Peyer's patch (tissue), 4 donors: ENCODE measurements around the gene ST6GALNAC1. TPM values are rescaled to one million over a fixed set of nuclear protein-coding genes. Genes with fewer than 3 reads are reported as not detected.

ENCODE experiments used
- DNase-seq, 3 donors: peaks; one replicate each; pipeline ENCODE4 v3.0.0-alpha.2; 2017 to 2019
- H3K27ac ChIP-seq, 4 donors: fragments of 200-600 bp; sonication (generic); one replicate each; pipeline ENCODE4 v1.5.1; 2016 to 2019
- H3K27me3 ChIP-seq, 2 donors: fragments of 200-600 bp; sonication (generic); one replicate each; pipeline ENCODE4 v1.5.1; 2019
- H3K36me3 ChIP-seq, 3 donors: fragments of 200-600 bp; sonication (generic); one replicate each; pipeline ENCODE4 v1.5.1; 2016 to 2019
- H3K4me1 ChIP-seq, 4 donors: fragments of 200-600 bp; sonication (generic); one replicate each; pipeline ENCODE4 v1.5.1; 2016 to 2019
- H3K4me3 ChIP-seq, 4 donors: fragments of 200-600 bp; sonication (generic); 1 replicate in 3 of 4; 2 replicates in 1 of 4; pipeline ENCODE4 v1.5.1; 2016 to 2019; ENCODE audit warnings: mild to moderate bottlenecking in 1 of 4
- H3K9me3 ChIP-seq, 4 donors: fragments of 200-600 bp; sonication (generic); one replicate each; pipeline ENCODE4 v1.5.1; 2016 to 2019; ENCODE audit warnings: mild to moderate bottlenecking in 1 of 4
- CTCF ChIP-seq, 6 experiments: fragments of 450-650 bp in 4 of 6; fragments of 200-600 bp in 2 of 6; sonication (generic) in 1 of 6; IDR thresholded peaks; one replicate each; pipeline ENCODE4 v1.5.1; 2017 to 2019; ENCODE audit warnings: antibody characterized with exemption in 6 of 6, mild to moderate bottlenecking in 3 of 6, moderate library complexity in 1 of 6
- POLR2A ChIP-seq, 2 donors: fragments of 450-650 bp; IDR thresholded peaks; one replicate each; pipeline ENCODE4 v1.5.1; 2017; ENCODE audit warnings: antibody characterized with exemption in 2 of 2, mild to moderate bottlenecking in 2 of 2, moderate library complexity in 2 of 2
- total RNA-seq, 4 donors: library from RNA; depleted of rRNA; stranded (reverse); fragments of >200 nt; gene quantifications; one replicate each; pipeline ENCODE4 v1.1.0, GENCODE V29; 2016

The ST6GALNAC1 gene
- total RNA-seq, 4 donors from 2014 or later, result 91.6 to 135 (median 102) TPM

- Histone ChIP-seq H3K9me3 (peaks cover 0 to 4% (median 0%) of the 10 kb centered on the region in 4 donors), H3K27ac (peak overlapping the region in 3 of 4 donors; percentile 26 to 70 (median 67)), H3K4me1 (peaks cover 0 to 20% (median 0%) of the 10 kb centered on the region in 4 donors), H3K27me3 (no peaks in the 10 kb centered on the region), H3K36me3 (no peaks in the 10 kb centered on the region), H3K4me3 (no peak overlapping the region)
- TF ChIP-seq CTCF (IDR thresholded peaks at IDR 0.05), result no peak
- TF ChIP-seq POLR2A (IDR thresholded peaks at IDR 0.05), result no peak
- DNase-seq, result no peak
These were observed 1.4 kb upstream of the ST6GALNAC1 start for GRCh38 chr17:76644995-76645394.

- DNase-seq, result no peak
- Histone ChIP-seq H3K27ac (peak overlapping the region; percentile 17 to 76 (median 68)), H3K4me1 (peaks cover 0 to 20% (median 0%) of the 10 kb centered on the region in 4 donors), H3K4me3 (peak overlapping the region in 3 of 4 donors; percentile 18 to 49 (median 43)), H3K9me3 (peaks cover 0 to 4% (median 0%) of the 10 kb centered on the region in 4 donors), H3K27me3 (no peaks in the 10 kb centered on the region), H3K36me3 (peaks cover 0 to 1% (median 0%) of the 10 kb centered on the region in 3 donors)
- no peak for TF ChIP-seq POLR2A (IDR thresholded peaks at IDR 0.05)
- no peak for TF ChIP-seq CTCF (IDR thresholded peaks at IDR 0.05)
These were observed 563 bp downstream of the ST6GALNAC1 start for GRCh38 chr17:76642994-76643393.

GRCh38 chr17:76642032-76642561 is 1.5 kb downstream of the ST6GALNAC1 start:
- Histone ChIP-seq H3K27ac (peak overlapping the region in 3 of 4 donors; percentile 56 to 70 (median 67)), H3K4me3 (peak overlapping the region in 3 of 4 donors; percentile 18 to 49 (median 43)), H3K27me3 (no peaks in the 10 kb centered on the region), H3K36me3 (peaks cover 0 to 9% (median 0%) of the 10 kb centered on the region in 3 donors), H3K9me3 (peaks cover 0 to 4% (median 0%) of the 10 kb centered on the region in 4 donors), H3K4me1 (peaks cover 0 to 20% (median 0%) of the 10 kb centered on the region in 4 donors)
- DNase-seq, result no peak
- TF ChIP-seq POLR2A (IDR thresholded peaks at IDR 0.05) (no peak), CTCF (IDR thresholded peaks at IDR 0.05) (no peak)

GRCh38 chr17:76641501-76641900 is 2.1 kb downstream of the ST6GALNAC1 start:
- peaks cover 0 to 4% (median 0%) of the 10 kb centered on the region in 4 donors for H3K9me3 ChIP-seq
- peaks cover 0 to 20% (median 0%) of the 10 kb centered on the region in 4 donors for H3K4me1 ChIP-seq
- H3K4me3 ChIP-seq, result peak overlapping the region in 2 of 4 donors; percentile 1 to 43
- no peaks in the 10 kb centered on the region for H3K27me3 ChIP-seq
- DNase-seq, result no peak
- H3K27ac ChIP-seq, result peak overlapping the region in 1 of 4 donors; percentile 26
- no peak for TF ChIP-seq POLR2A (IDR thresholded peaks at IDR 0.05)
- TF ChIP-seq CTCF (IDR thresholded peaks at IDR 0.05), result no peak
- peaks cover 0 to 9% (median 0%) of the 10 kb centered on the region in 3 donors for H3K36me3 ChIP-seq

- TF ChIP-seq CTCF (IDR thresholded peaks at IDR 0.05) (no peak), POLR2A (IDR thresholded peaks at IDR 0.05) (no peak)
- H3K4me1 ChIP-seq, result peaks cover 0 to 16% (median 0%) of the 10 kb centered on the region in 4 donors
- no peak for DNase-seq
- peaks cover 0 to 9% (median 0%) of the 10 kb centered on the region in 3 donors for H3K36me3 ChIP-seq
- H3K27me3 ChIP-seq, result no peaks in the 10 kb centered on the region
- H3K9me3 ChIP-seq, result peaks cover 0 to 3% (median 0%) of the 10 kb centered on the region in 4 donors
- H3K27ac ChIP-seq, result peak overlapping the region in 1 of 4 donors; percentile 26
- H3K4me3 ChIP-seq, result peak overlapping the region in 2 of 4 donors; percentile 1 to 43
These were observed 2.8 kb downstream of the ST6GALNAC1 start for GRCh38 chr17:76640550-76641380.
